Endothelial cell of umbilical vein (primary cell): Measurements from ENCODE around the gene STAG1. TPM values are rescaled to one million over a fixed set of nuclear protein-coding genes. Genes with fewer than 3 reads are reported as not detected.
"Not testable (repeated sequence)": the region's sequence is repeated elsewhere in the genome, so short reads cannot be mapped to it uniquely, and the experiment has no call there.

Experiments
- BruUV-seq: library from RNA; stranded (reverse); fragments of 400-500 nt; replicated peaks from 2 replicates; lab custom pipeline; 2021; lab: Mats Ljungman, UMichigan
- CTCF ChIA-PET: fragments of 300-600, 350-600 bp; sonication (Branson Sonifier 250); formaldehyde crosslinking; loops from one replicate; lab custom pipeline; 2021; ENCODE audit warnings: antibody characterized with exemption, inconsistent platforms; lab: Charles Lee
- POLR2A ChIA-PET: fragments of 300-600, 350-600 bp; sonication (Branson Sonifier 250); formaldehyde crosslinking; loops from one replicate; lab custom pipeline; 2021; ENCODE audit warnings: antibody characterized with exemption, inconsistent platforms; lab: Charles Lee
- DNase-seq: peaks from one replicate; pipeline ENCODE4 v3.0.0-alpha.2; 2011; ENCODE audit warnings: low read depth, low spot score
- FAIRE-seq: peaks from 2 replicates; lab custom pipeline; 2011; peaks lifted over from hg19 to GRCh38; lab: Jason Lieb, UNC
- H2AFZ ChIP-seq: 2 replicates; pipeline ENCODE4 v1.6.0; 2012; ENCODE audit warnings: low read depth, low read length, control low read depth, inconsistent platforms
- H3K27ac ChIP-seq: 2 replicates; pipeline ENCODE4 v1.5.1; 2011; ENCODE audit warnings: low read depth, mild to moderate bottlenecking, control low read depth, low read length, moderate library complexity; ENCODE audit not compliant: insufficient read depth
- H3K27me3 ChIP-seq, 2 experiments: 2 replicates each; pipeline versions ENCODE4 v1.6.0 to v1.6.1; 2011; ENCODE audit warnings: low read length in 2 of 2, mixed read lengths in 1 of 2; ENCODE audit not compliant: control insufficient read depth in 2 of 2, insufficient read depth in 2 of 2
- H3K36me3 ChIP-seq, 2 experiments: 2 replicates in 1 of 2; 3 replicates in 1 of 2; pipeline ENCODE4 v1.5.1; 2011; ENCODE audit warnings: low read length in 2 of 2, mild to moderate bottlenecking in 1 of 2, moderate library complexity in 1 of 2; ENCODE audit not compliant: control insufficient read depth in 2 of 2, insufficient read depth in 2 of 2; ENCODE audit errors: extremely low read depth in 1 of 2
- H3K4me1 ChIP-seq: 3 replicates; pipeline ENCODE4 v1.5.1; 2011; ENCODE audit warnings: mild to moderate bottlenecking, low read length; ENCODE audit not compliant: control insufficient read depth, insufficient read depth; ENCODE audit errors: extremely low read depth
- H3K4me2 ChIP-seq: 2 replicates; pipeline ENCODE4 v1.6.1; 2011; ENCODE audit warnings: low read length, control low read depth, mixed read lengths; ENCODE audit not compliant: insufficient read depth
- H3K4me3 ChIP-seq, 3 experiments: fragments of 200-600 bp in 1 of 3; sonication (generic), shearing (Covaris generic) in 1 of 3; replicated peaks in 1 of 3; 2 replicates each; pipeline ENCODE4 v1.5.1; 2011 to 2016; ENCODE audit warnings: control low read depth in 3 of 3, low read length in 3 of 3, mild to moderate bottlenecking in 2 of 3, inconsistent platforms in 1 of 3, low read depth in 1 of 3, moderate library complexity in 1 of 3; ENCODE audit not compliant: insufficient read depth in 1 of 3
- H3K79me2 ChIP-seq: 2 replicates; pipeline ENCODE4 v1.6.0; 2012; ENCODE audit warnings: low read length, inconsistent platforms; ENCODE audit not compliant: control insufficient read depth, insufficient read depth
- H3K9ac ChIP-seq: replicated peaks from 2 replicates; pipeline ENCODE3; 2011; ENCODE audit warnings: low read length, control low read depth; ENCODE audit not compliant: insufficient read depth; ENCODE audit errors: extremely low read depth
- H3K9me1 ChIP-seq: replicated peaks from 3 replicates; pipeline ENCODE4 v1.6.0; 2011; ENCODE audit warnings: mild to moderate bottlenecking, low read length; ENCODE audit not compliant: control insufficient read depth, insufficient read depth; ENCODE audit errors: extremely low read depth
- H3K9me3 ChIP-seq: replicated peaks from 2 replicates; pipeline ENCODE4 v1.5.1; 2012; ENCODE audit warnings: low read length, inconsistent platforms; ENCODE audit not compliant: control insufficient read depth, insufficient read depth
- H4K20me1 ChIP-seq: replicated peaks from 2 replicates; pipeline ENCODE3; 2011; ENCODE audit warnings: mild to moderate bottlenecking, low read length; ENCODE audit not compliant: control insufficient read depth, insufficient read depth; ENCODE audit errors: extremely low read depth
- EZH2 ChIP-seq: IDR thresholded peaks from 2 replicates; pipeline ENCODE4 v1.6.1; 2012; ENCODE audit warnings: borderline replicate concordance, low read depth, mild to moderate bottlenecking, moderate library complexity, low read length, inconsistent platforms; ENCODE audit not compliant: severe bottlenecking
- FOS ChIP-seq: IDR thresholded peaks from 2 replicates; pipeline ENCODE4 v1.6.1; 2011; ENCODE audit warnings: mild to moderate bottlenecking, low read length, moderate library complexity, borderline replicate concordance; ENCODE audit not compliant: insufficient read depth
- GATA2 ChIP-seq: IDR thresholded peaks from 2 replicates; pipeline ENCODE4 v1.7.0; 2011; ENCODE audit warnings: low read depth, mild to moderate bottlenecking, moderate library complexity, mixed read lengths, low read length; ENCODE audit not compliant: insufficient read length, insufficient read depth
- JUN ChIP-seq: IDR thresholded peaks from 2 replicates; pipeline ENCODE4 v1.6.1; 2011; ENCODE audit warnings: borderline replicate concordance, low read depth; ENCODE audit not compliant: insufficient read length, insufficient read depth
- MYC ChIP-seq: IDR thresholded peaks from one replicate; pipeline ENCODE4 v1.6.1; 2011; ENCODE audit warnings: mild to moderate bottlenecking, low read depth, low read length
- POLR2A ChIP-seq: IDR thresholded peaks from 2 replicates; pipeline ENCODE4 v1.6.1; 2012; ENCODE audit warnings: low read depth, mild to moderate bottlenecking, control low read depth, low read length
- POLR2AphosphoS5 ChIP-seq: IDR thresholded peaks from 2 replicates; pipeline ENCODE4 v1.6.1; 2012; ENCODE audit warnings: low read depth, mild to moderate bottlenecking, control low read depth, low read length, moderate library complexity; ENCODE audit not compliant: insufficient read depth
- dilution Hi-C: fragments of 300-500 bp; cut with MboI; formaldehyde crosslinking; loops from one replicate; pipeline ENCODE4 v1.15.0; 2019; ENCODE audit warnings: low sequenced_read_pairs; ENCODE audit not compliant: extremely low pct_ligation_motif_present
- intact Hi-C: fragments of 100-400 bp; cut with micrococcal nuclease; formaldehyde crosslinking; loops from one replicate; pipeline ENCODE4 v1.10.0; 2022
- polyA plus RNA-seq, 4 experiments: library from polyadenylated mRNA; depleted of rRNA in 3 of 4; stranded (reverse) in 3 of 4; unstranded in 1 of 4; fragments of >200 nt; gene quantifications; 2 replicates each; pipeline versions ENCODE4 v1.2.1 to v1.2.3, GENCODE V29; 2011 to 2012; ENCODE audit warnings: missing spikeins in 1 of 4
- total RNA-seq: library from RNA; stranded (reverse); gene quantifications from 2 replicates; pipeline ENCODE4 v1.2.3, GENCODE V29; 2021
- TF ChIP-seq, protein P1 (sequence below): IDR thresholded peaks from 2 replicates; pipeline ENCODE4 v1.6.1; 2011; ENCODE audit not compliant: insufficient read depth, insufficient read length
- TF ChIP-seq, protein P2 (sequence below), 2 donors: IDR thresholded peaks; 1 replicate in 1 of 2; 2 replicates in 1 of 2; pipeline ENCODE4 v1.5.1; 2011; ENCODE audit warnings: low read length in 2 of 2, mild to moderate bottlenecking in 2 of 2, moderate library complexity in 2 of 2, control low read depth in 1 of 2, inconsistent platforms in 1 of 2, low read depth in 1 of 2; ENCODE audit not compliant: insufficient read depth in 1 of 2; ENCODE audit errors: extremely low read depth in 1 of 2

Gene STAG1
- total and polyA plus RNA-seq, 2 donors (not counting 3 experiments of a cell fraction or from before 2014, with no cell fraction given), result 7.4 to 42.1 TPM

DNA sequence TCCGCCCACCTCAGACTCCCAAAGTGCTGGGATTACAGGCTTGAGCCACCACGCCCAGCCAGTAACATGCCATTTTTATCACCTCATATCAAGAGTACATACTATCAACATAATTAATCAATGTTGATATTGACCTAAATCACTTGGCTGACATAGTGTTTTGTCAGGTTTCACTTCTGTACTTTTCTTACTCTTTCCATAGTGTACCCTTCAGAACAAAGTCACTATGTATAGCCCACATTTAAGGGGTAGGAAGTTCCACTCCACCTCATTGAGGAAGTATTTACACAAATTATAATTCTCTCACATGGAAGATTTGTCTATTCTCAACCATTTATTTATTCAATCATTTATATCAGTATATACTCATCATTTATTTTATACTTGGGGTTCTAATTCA lies 145.2 kb downstream of the STAG1 start:
- no TSS peak for BruUV-seq
- H3K9me1 ChIP-seq, result no peaks in the 10 kb centered on the region
- H3K4me1 ChIP-seq, result peaks cover 6% of the 10 kb centered on the region
- POLR2A ChIA-PET, result interaction anchor here (0.5 kb wide), 1 partner anchor 9 kb away, joined by 5 read pairs; no protein-coding TSS in a partner anchor
- DNase-seq, result no peak
- H3K4me3 ChIP-seq, result no peak overlapping the region
- TF ChIP-seq, protein P1, sequence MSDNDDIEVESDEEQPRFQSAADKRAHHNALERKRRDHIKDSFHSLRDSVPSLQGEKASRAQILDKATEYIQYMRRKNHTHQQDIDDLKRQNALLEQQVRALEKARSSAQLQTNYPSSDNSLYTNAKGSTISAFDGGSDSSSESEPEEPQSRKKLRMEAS, result no peak
- TF ChIP-seq JUN, result no peak
- TF ChIP-seq EZH2, result no peak
- TF ChIP-seq POLR2AphosphoS5, result no peak
- TF ChIP-seq FOS, result no peak
- no peak for TF ChIP-seq GATA2
- TF ChIP-seq, protein P2, sequence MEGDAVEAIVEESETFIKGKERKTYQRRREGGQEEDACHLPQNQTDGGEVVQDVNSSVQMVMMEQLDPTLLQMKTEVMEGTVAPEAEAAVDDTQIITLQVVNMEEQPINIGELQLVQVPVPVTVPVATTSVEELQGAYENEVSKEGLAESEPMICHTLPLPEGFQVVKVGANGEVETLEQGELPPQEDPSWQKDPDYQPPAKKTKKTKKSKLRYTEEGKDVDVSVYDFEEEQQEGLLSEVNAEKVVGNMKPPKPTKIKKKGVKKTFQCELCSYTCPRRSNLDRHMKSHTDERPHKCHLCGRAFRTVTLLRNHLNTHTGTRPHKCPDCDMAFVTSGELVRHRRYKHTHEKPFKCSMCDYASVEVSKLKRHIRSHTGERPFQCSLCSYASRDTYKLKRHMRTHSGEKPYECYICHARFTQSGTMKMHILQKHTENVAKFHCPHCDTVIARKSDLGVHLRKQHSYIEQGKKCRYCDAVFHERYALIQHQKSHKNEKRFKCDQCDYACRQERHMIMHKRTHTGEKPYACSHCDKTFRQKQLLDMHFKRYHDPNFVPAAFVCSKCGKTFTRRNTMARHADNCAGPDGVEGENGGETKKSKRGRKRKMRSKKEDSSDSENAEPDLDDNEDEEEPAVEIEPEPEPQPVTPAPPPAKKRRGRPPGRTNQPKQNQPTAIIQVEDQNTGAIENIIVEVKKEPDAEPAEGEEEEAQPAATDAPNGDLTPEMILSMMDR (IDR thresholded peaks at IDR 0.05; ENCODE audit: extremely low read depth in 1 of 2, insufficient read depth in 1 of 2, low read depth in 1 of 2, low read length in 2 of 2), result no peak
- no peak for TF ChIP-seq POLR2A
- no peak for TF ChIP-seq MYC
- no peaks in the 10 kb centered on the region for H3K36me3 ChIP-seq
- H4K20me1 ChIP-seq, result no peaks in the 10 kb centered on the region
- no peak for FAIRE-seq
- H3K27ac ChIP-seq, result no peak overlapping the region
- no peak overlapping the region for H2AFZ ChIP-seq
- H3K79me2 ChIP-seq, result no peaks in the 10 kb centered on the region
- dilution Hi-C loops (no loop called here), intact Hi-C loops (no loop called here)
- H3K9me3 ChIP-seq, result no peaks in the 10 kb centered on the region
- CTCF ChIA-PET, result interaction anchor here (1.0 kb wide), 1 partner anchor 215 kb away, joined by 3 read pairs; no protein-coding TSS in a partner anchor
- H3K27me3 ChIP-seq, result no peaks in the 10 kb centered on the region
- no peak overlapping the region for H3K9ac ChIP-seq
- no peak overlapping the region for H3K4me2 ChIP-seq

DNA sequence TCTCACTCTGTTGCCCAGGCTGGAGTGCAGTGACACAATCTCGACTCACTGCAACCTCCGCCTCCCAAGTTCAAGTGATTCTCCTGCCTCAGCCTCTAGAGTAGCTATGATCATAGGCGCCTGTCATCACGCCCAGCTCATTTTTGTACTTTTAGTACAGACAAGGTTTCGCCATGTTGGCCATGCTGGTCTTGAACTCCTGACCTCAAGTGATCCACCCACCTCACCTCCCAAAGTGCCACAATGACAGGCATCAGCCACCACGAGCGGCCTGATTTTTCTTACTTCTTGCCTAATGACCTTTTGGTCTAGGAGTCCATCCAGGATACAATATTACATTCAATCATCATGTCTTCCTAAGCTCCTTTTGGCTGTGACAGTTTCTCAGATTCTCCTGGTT lies 146.0 kb downstream of the STAG1 start:
- CTCF ChIA-PET, result interaction anchor here (0.9 to 1.1 kb wide), 2 partner anchors 14 to 33 kb away, joined by 3 read pairs; no protein-coding TSS in a partner anchor
- intact Hi-C loops, H3K4me1 ChIP-seq, H3K27me3 ChIP-seq, H3K4me2 ChIP-seq, H3K36me3 ChIP-seq, dilution Hi-C loops, H3K27ac ChIP-seq, DNase-seq, H3K79me2 ChIP-seq, H2AFZ ChIP-seq, H3K9me3 ChIP-seq, H3K9ac ChIP-seq, H3K4me3 ChIP-seq, H3K9me1 ChIP-seq, POLR2A ChIA-PET, H4K20me1 ChIP-seq, BruUV-seq, FAIRE-seq: not testable (repeated sequence)
